Measurements from ENCODE around the gene FHL2. TPM values are rescaled to one million over a fixed set of nuclear protein-coding genes. Genes with fewer than 3 reads are reported as not detected.

The FHL2 gene
- total and polyA plus RNA-seq, 9 of the 15 experiments (the other 6 are each of a cell fraction or from before 2014, with no cell fraction given): 7.5 to 33.1 (median 23.9) TPM

DNA sequence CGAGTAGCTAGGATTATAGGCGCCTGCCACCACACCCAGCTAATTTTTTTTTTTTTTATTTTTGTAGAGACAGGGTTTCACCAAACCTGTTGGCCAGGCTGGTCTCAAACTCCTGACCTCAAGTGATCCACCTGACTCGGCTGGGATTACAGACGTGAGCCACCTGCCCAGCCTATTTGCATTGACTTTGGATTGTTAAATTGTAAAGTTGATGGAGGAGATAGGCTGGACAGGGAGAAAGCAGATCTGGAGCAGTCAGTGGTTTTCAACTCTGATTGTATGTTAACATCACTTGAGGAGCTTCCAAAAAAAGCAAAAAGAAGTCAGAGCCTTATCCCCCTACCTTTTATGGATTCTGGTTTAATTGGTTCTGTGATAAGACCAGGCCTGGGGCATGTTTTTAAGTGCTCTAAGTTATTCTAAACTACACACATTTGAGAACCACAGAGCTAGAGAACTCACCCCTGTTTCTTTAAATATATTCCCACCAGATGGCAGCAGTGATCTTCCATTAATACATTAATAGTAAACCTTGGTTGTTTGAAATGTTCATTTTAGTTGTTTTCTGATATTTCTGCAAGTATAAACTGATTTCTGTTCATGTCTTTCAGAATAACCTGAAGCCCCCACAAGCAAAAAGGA is 54.0 kb downstream of the FHL2 start:
- Histone ChIP-seq H3K4me1 (replicated peaks in 1 of 2; ENCODE audit: control insufficient read depth in 2 of 2, insufficient read depth in 2 of 2, low read length in 2 of 2) (no peaks in the 10 kb centered on the region), H3K9me1 (ENCODE audit: control insufficient read depth, insufficient read depth, low read length) (no peaks in the 10 kb centered on the region), H3K9me3 (replicated peaks; ENCODE audit: control insufficient read depth, insufficient read depth, low read depth, low read length) (no peaks in the 10 kb centered on the region), H2AFZ (ENCODE audit: low read depth, low read length) (no peak overlapping the region), H3K27ac (ENCODE audit: extremely low read depth, low read depth, low read length) (no peak overlapping the region), H4K20me1 (replicated peaks; ENCODE audit: control insufficient read depth, insufficient read depth, low read length) (no peaks in the 10 kb centered on the region), H3K79me2 (ENCODE audit: control insufficient read depth, insufficient read depth, low read length) (peaks cover 17% of the 10 kb centered on the region), H3K9ac (ENCODE audit: insufficient read depth in 1 of 2, low read depth in 2 of 2, low read length in 2 of 2) (no peak overlapping the region), H3K4me3 (no peak overlapping the region), H3K36me3 (ENCODE audit: control insufficient read depth, insufficient read depth, low read length) (peaks cover 90% of the 10 kb centered on the region), H3K27me3 (ENCODE audit: control insufficient read depth in 2 of 2, insufficient read depth in 2 of 2, low read length in 2 of 2) (no peaks in the 10 kb centered on the region), H3K4me2 (ENCODE audit: insufficient read depth, low read length) (no peak overlapping the region)
- BruUV-seq (replicated peaks): no TSS peak
- in situ Hi-C loops (cut with MboI): loop anchor here (10.0 kb wide), 1 partner anchor 440 kb away; no protein-coding TSS in a partner anchor
- CTCF ChIA-PET (ENCODE audit: low intra/inter-chr PET ratio): interaction anchor here (1.4 kb wide), 1 partner anchor 177 kb away, joined by 6 read pairs; no protein-coding TSS in a partner anchor
- ATAC-seq: peak; percentile 57; the same call in 2 of the 3 replicates
- peak in 1 of 4 experiments; percentile 33 for DNase-seq (ENCODE audit: extremely low read depth in 1 of 4, low spot score in 3 of 4)
- POLR2A ChIA-PET: interaction anchor here (1.0 kb wide), 1 partner anchor 176 kb away, joined by 3 read pairs; no protein-coding TSS in a partner anchor
- intact Hi-C loops (cut with micrococcal nuclease): loop anchor here (1.0 kb wide), 1 partner anchor 176 kb away; no protein-coding TSS in a partner anchor
- 70% methylated on average over 4 of the region's 4 CpGs for WGBS (ENCODE audit: insufficient coverage, low coverage, missing lambda C conversion rate)
- FAIRE-seq: no peak
- TF ChIP-seq EHMT2 (IDR thresholded peaks at IDR 0.05) (no peak), FOXJ2 (tag; IDR thresholded peaks at IDR 0.05) (no peak), DACH1 (IDR thresholded peaks at IDR 0.05; ENCODE audit: partially characterized antibody) (peak; percentile 56), RNF2 (IDR thresholded peaks at IDR 0.05) (no peak), RHOXF2B (CRISPR knock-in tag; conservative IDR thresholded peaks at IDR 0.05) (no peak), MTA3 (IDR thresholded peaks at IDR 0.05; ENCODE audit: borderline replicate concordance) (no peak), PPARD (CRISPR knock-in tag; IDR thresholded peaks at IDR 0.05) (no peak), PHB2 (IDR thresholded peaks at IDR 0.05; ENCODE audit: low read depth) (no peak)
- TF ChIP-seq, protein P1, sequence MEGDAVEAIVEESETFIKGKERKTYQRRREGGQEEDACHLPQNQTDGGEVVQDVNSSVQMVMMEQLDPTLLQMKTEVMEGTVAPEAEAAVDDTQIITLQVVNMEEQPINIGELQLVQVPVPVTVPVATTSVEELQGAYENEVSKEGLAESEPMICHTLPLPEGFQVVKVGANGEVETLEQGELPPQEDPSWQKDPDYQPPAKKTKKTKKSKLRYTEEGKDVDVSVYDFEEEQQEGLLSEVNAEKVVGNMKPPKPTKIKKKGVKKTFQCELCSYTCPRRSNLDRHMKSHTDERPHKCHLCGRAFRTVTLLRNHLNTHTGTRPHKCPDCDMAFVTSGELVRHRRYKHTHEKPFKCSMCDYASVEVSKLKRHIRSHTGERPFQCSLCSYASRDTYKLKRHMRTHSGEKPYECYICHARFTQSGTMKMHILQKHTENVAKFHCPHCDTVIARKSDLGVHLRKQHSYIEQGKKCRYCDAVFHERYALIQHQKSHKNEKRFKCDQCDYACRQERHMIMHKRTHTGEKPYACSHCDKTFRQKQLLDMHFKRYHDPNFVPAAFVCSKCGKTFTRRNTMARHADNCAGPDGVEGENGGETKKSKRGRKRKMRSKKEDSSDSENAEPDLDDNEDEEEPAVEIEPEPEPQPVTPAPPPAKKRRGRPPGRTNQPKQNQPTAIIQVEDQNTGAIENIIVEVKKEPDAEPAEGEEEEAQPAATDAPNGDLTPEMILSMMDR (IDR thresholded peaks at IDR 0.05 in 2 of 3, conservative IDR thresholded peaks at IDR 0.05 in 1 of 3; ENCODE audit: insufficient read depth in 2 of 3, low read depth in 1 of 3, low read length in 3 of 3): peak in 2 of 3 experiments; percentile 13 to 54; a peak in 3 of 6 replicates
- TF ChIP-seq, protein P2, sequence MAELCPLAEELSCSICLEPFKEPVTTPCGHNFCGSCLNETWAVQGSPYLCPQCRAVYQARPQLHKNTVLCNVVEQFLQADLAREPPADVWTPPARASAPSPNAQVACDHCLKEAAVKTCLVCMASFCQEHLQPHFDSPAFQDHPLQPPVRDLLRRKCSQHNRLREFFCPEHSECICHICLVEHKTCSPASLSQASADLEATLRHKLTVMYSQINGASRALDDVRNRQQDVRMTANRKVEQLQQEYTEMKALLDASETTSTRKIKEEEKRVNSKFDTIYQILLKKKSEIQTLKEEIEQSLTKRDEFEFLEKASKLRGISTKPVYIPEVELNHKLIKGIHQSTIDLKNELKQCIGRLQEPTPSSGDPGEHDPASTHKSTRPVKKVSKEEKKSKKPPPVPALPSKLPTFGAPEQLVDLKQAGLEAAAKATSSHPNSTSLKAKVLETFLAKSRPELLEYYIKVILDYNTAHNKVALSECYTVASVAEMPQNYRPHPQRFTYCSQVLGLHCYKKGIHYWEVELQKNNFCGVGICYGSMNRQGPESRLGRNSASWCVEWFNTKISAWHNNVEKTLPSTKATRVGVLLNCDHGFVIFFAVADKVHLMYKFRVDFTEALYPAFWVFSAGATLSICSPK (IDR thresholded peaks at IDR 0.05; ENCODE audit: borderline replicate concordance): no peak
- TF ChIP-seq, protein P3, sequence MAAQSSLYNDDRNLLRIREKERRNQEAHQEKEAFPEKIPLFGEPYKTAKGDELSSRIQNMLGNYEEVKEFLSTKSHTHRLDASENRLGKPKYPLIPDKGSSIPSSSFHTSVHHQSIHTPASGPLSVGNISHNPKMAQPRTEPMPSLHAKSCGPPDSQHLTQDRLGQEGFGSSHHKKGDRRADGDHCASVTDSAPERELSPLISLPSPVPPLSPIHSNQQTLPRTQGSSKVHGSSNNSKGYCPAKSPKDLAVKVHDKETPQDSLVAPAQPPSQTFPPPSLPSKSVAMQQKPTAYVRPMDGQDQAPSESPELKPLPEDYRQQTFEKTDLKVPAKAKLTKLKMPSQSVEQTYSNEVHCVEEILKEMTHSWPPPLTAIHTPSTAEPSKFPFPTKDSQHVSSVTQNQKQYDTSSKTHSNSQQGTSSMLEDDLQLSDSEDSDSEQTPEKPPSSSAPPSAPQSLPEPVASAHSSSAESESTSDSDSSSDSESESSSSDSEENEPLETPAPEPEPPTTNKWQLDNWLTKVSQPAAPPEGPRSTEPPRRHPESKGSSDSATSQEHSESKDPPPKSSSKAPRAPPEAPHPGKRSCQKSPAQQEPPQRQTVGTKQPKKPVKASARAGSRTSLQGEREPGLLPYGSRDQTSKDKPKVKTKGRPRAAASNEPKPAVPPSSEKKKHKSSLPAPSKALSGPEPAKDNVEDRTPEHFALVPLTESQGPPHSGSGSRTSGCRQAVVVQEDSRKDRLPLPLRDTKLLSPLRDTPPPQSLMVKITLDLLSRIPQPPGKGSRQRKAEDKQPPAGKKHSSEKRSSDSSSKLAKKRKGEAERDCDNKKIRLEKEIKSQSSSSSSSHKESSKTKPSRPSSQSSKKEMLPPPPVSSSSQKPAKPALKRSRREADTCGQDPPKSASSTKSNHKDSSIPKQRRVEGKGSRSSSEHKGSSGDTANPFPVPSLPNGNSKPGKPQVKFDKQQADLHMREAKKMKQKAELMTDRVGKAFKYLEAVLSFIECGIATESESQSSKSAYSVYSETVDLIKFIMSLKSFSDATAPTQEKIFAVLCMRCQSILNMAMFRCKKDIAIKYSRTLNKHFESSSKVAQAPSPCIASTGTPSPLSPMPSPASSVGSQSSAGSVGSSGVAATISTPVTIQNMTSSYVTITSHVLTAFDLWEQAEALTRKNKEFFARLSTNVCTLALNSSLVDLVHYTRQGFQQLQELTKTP (IDR thresholded peaks at IDR 0.05; ENCODE audit: low read depth in 1 of 2, partially characterized antibody in 2 of 2): no peak
